Measurements from ENCODE around the gene UCP2. TPM values are rescaled to one million over a fixed set of nuclear protein-coding genes. Genes with fewer than 3 reads are reported as not detected.

Gene UCP2
- total and polyA plus RNA-seq, 10 of the 15 experiments (the other 5 are each of a cell fraction or from before 2014, with no cell fraction given) = 32.9 to 248 (median 154) TPM

GRCh38 chr11:73940801-73941570 is 41.7 kb downstream of the UCP2 start:
- TF ChIP-seq NFYA (IDR thresholded peaks at IDR 0.05; ENCODE audit: borderline replicate concordance, low read depth, low read length) = no peak
- TF ChIP-seq SUPT20H (IDR thresholded peaks at IDR 0.05; ENCODE audit: borderline replicate concordance, control insufficient read depth, low read depth, low read length) = no peak
- TF ChIP-seq MAX (IDR thresholded peaks at IDR 0.05; ENCODE audit: low read depth, low read length) = no peak
- TF ChIP-seq ELK1 (IDR thresholded peaks at IDR 0.05; ENCODE audit: low read depth, low read length) = no peak
- TF ChIP-seq BHLHE40 (IDR thresholded peaks at IDR 0.05; ENCODE audit: borderline replicate concordance in 1 of 2, low read depth in 2 of 2, low read length in 1 of 2) = no peak
- TF ChIP-seq MYC (IDR thresholded peaks at IDR 0.05; ENCODE audit: insufficient read depth, insufficient read length, insufficient replicate concordance, low read length, severe bottlenecking) = no peak
- no peak for TF ChIP-seq ZNF622 (IDR thresholded peaks at IDR 0.05)
- no peak for TF ChIP-seq SMAD5 (IDR thresholded peaks at IDR 0.05; ENCODE audit: low read depth)
- TF ChIP-seq ATF3 (IDR thresholded peaks at IDR 0.05; ENCODE audit: borderline replicate concordance, extremely low read depth, low read depth, low read length) = no peak
- no peak for TF ChIP-seq STAT1 (conservative IDR thresholded peaks at IDR 0.05)
- TF ChIP-seq CHD1 (IDR thresholded peaks at IDR 0.05; ENCODE audit: low read depth, low read length) = no peak
- no peak for TF ChIP-seq EGR1 (IDR thresholded peaks at IDR 0.05; ENCODE audit: borderline replicate concordance in 1 of 2, low read depth in 2 of 2, low read length in 2 of 2)
- TF ChIP-seq EED (IDR thresholded peaks at IDR 0.05; ENCODE audit: low read depth) = no peak
- no peak for TF ChIP-seq CBFB (IDR thresholded peaks at IDR 0.05; ENCODE audit: low read depth)
- TF ChIP-seq CREM (IDR thresholded peaks at IDR 0.05; ENCODE audit: low read depth) = no peak
- TF ChIP-seq RCOR1 (conservative IDR thresholded peaks at IDR 0.05; ENCODE audit: low read depth, low read length) = no peak
- TF ChIP-seq ZNF207 (IDR thresholded peaks at IDR 0.05; ENCODE audit: borderline replicate concordance) = no peak
- no peak for TF ChIP-seq ESRRA (IDR thresholded peaks at IDR 0.05; ENCODE audit: low read length)
- no peak for TF ChIP-seq HCFC1 (IDR thresholded peaks at IDR 0.05; ENCODE audit: low read length)
- Histone ChIP-seq H3K4me2 (ENCODE audit: control insufficient read depth, insufficient read depth) (no peak overlapping the region), H3K79me2 (ENCODE audit: control insufficient read depth, insufficient read depth, low read length) (no peaks in the 10 kb centered on the region), H2AFZ (ENCODE audit: control insufficient read depth, low read depth, low read length) (no peak overlapping the region), H3K9ac (ENCODE audit: control insufficient read depth, insufficient read depth, low read length) (no peak overlapping the region), H3K4me1 (ENCODE audit: control insufficient read depth, insufficient read depth, low read length) (no peaks in the 10 kb centered on the region), H3K4me3 (no peak overlapping the region), H3K27me3 (replicated peaks in 1 of 2; ENCODE audit: control insufficient read depth in 2 of 2, insufficient read depth in 2 of 2, low read length in 1 of 2) (no peaks in the 10 kb centered on the region), H4K20me1 (ENCODE audit: control insufficient read depth, insufficient read depth) (no peaks in the 10 kb centered on the region), H3K36me3 (ENCODE audit: control insufficient read depth in 2 of 2, insufficient read depth in 2 of 2, low read length in 1 of 2) (no peaks in the 10 kb centered on the region), H3K27ac (ENCODE audit: control insufficient read depth, insufficient read depth) (no peak overlapping the region), H3K9me3 (replicated peaks; ENCODE audit: control insufficient read depth, insufficient read depth, low read length) (no peaks in the 10 kb centered on the region; the same call in 2 of the 3 replicates)
- in situ Hi-C loops (cut with MboI) = no loop called here
- intact Hi-C loops (cut with micrococcal nuclease; ENCODE audit: unreplicated experiment) = no loop called here
- POLR2A ChIA-PET = no interaction called here
- SMC1A ChIA-PET (ENCODE audit: uncharacterized antibody, unreplicated experiment) = interaction anchor here (0.8 to 0.9 kb wide), 2 partner anchors 38 to 526 kb away, joined by 3 to 4 read pairs; no protein-coding TSS in a partner anchor
- DNase-seq (ENCODE audit: low read depth, low spot score) = no peak
- WGBS (ENCODE audit: insufficient coverage, insufficient replicate concordance, low lambda C conversion rate, missing lambda C conversion rate) = 96% methylated on average over 9 of the region's 9 CpGs
- no TSS peak for BruUV-seq (replicated peaks)
- no peak for ATAC-seq
- CTCF ChIA-PET = interaction anchor here (0.8 to 1.7 kb wide), 2 partner anchors 10 to 589 kb away, joined by 3 to 7 read pairs; no protein-coding TSS in a partner anchor
- RAD21 ChIA-PET (ENCODE audit: unreplicated experiment) = no interaction called here
- FAIRE-seq = no peak

Measured in GM12878 (cell line).